ENCODE results near the gene TTC22.

TTC22 gene

DNA sequence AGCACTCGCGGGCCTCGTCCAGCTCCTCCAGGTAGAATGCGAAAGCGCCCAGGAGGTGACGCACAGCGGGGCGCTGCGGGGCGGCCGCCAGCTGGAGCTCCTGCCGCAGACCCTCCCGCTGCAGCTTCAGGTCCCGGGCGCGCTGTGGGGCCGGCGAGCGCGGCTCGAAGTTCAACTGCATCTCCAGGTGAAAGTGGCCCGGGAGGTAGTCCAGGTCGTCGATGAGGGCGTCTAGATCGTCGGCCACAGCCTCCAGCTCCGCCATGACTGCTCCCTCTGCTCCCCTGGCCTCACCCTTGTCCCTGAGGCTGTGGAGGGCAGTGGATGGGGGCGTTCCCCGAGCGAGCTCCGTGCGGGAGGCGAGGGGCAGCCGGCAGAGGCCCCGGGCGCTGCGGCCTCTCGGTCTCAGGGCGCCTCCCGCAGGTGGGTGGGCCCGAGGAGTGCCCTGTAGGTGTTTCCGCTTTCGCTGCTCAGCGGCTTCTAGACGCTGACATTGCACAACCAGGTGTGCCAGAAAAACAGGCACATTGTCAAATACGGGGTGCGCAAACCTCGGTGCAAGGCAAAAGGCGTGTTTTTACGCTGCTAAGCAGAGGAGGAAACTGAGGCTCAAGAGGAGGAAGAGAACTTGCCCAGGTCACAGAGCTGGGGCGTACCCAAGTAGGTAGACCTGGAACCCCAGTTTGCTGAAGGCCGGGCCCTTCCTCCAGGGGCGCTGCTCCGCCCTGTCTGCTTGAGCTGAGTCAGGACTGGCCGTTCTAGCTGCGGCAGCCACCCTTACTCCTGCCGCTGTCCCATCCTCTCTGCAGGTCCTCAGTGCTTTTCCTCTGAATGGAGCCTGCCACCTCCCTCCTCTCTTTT is at the start of gene TTC22:
Gene TTC22, minus strand, starts transcription at position 425 of the 861 bp plus-strand sequence. Its CDS starts 160 bp downstream, at position 265.
- peak; percentile 89 for DNase-seq (ENCODE audit: low spot score)
- TF ChIP-seq CTCF (IDR thresholded peaks at IDR 0.05; ENCODE audit: extremely low read depth, missing control alignments), result peak; percentile 58

- no peak for TF ChIP-seq CTCF (IDR thresholded peaks at IDR 0.05; ENCODE audit: extremely low read depth, missing control alignments)
- DNase-seq (ENCODE audit: low spot score), result no peak
These were observed 49.6 kb upstream of the TTC22 start for GRCh38 chr1:54850737-54851136.

- no peak for TF ChIP-seq CTCF (IDR thresholded peaks at IDR 0.05; ENCODE audit: extremely low read depth, missing control alignments)
- DNase-seq (ENCODE audit: low spot score), result no peak
These were observed 49.1 kb upstream of the TTC22 start for GRCh38 chr1:54850069-54850730.

GRCh38 chr1:54849219-54850068 is 48.3 kb upstream of the TTC22 start:
- TF ChIP-seq CTCF (IDR thresholded peaks at IDR 0.05; ENCODE audit: extremely low read depth, missing control alignments), result no peak
- DNase-seq (ENCODE audit: low spot score), result no peak

GRCh38 chr1:54848134-54848948 is 47.2 kb upstream of the TTC22 start:
- TF ChIP-seq CTCF (IDR thresholded peaks at IDR 0.05; ENCODE audit: extremely low read depth, missing control alignments), result no peak
- DNase-seq (ENCODE audit: low spot score), result no peak

DNA sequence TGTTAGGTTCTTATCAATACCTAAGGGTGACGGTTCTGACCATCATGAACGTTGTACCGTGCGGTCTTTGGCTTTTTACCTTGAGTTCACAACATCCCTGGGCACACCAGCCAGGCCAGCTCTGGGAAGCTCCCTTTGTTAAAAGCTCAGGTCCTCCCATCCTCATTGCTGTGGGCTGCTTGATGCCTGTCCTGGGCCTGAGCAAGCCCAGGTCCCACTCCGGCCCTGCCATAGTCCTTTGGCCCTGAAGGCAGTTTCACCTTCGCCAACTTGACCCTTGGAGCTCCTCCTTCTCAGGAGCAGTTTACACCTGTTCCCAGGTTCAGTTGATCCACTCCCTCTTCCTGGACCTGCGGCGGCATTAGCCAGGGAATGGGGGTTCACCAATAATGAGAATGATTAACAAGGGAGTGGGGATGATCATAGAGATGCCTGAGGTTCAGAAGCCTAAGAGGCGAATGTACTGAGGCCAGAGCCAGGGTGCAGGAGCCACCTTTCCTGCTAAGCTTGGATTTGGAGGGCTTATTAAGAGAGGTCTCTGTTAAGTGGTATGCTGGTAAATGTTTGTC is 45.7 kb upstream of the TTC22 start:
- no peak for DNase-seq (ENCODE audit: low spot score)
- TF ChIP-seq CTCF (IDR thresholded peaks at IDR 0.05; ENCODE audit: extremely low read depth, missing control alignments), result no peak
